ENCODE results near the gene WNT10A. TPM values are rescaled to one million over a fixed set of nuclear protein-coding genes. Genes with fewer than 3 reads are reported as not detected.

WNT10A gene
- total RNA-seq, 1 experiment from 2014 or later: 1.5 TPM

DNA sequence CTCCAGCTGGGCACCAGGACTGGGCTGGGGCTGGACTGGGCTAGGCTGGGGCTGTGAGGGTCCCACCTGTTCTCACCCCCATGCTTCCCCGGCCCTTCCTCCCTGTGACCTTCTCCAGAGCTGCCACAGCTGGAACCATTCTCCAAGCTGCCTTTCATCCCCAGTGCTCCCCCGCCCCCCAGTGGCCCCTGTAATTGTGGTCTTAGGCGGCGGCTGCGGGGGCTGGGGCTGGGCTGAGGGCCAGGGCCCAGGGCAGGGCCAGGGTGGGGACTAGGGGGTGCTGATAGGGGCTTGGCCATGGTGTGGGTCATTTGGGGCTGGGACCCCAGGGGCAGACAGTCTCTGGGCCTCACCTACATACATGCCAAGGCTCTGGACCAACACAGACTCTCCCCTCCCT lies 2.8 kb upstream of the WNT10A start:
- no peaks in the 10 kb centered on the region for H3K79me2 ChIP-seq (ENCODE audit: insufficient read depth, low read length)
- no peaks in the 10 kb centered on the region for H3K27me3 ChIP-seq (ENCODE audit: insufficient read depth, low read length)
- H3K9me3 ChIP-seq (ENCODE audit: control insufficient read depth in 1 of 2, insufficient read depth in 1 of 2, low read depth in 1 of 2, low read length in 2 of 2): no peaks in the 10 kb centered on the region
- no peak overlapping the region for H3K4me3 ChIP-seq (replicated peaks in 1 of 2; ENCODE audit: low read depth in 1 of 2, low read length in 2 of 2)
- RAD21 ChIA-PET (ENCODE audit: low non-redundant PET in 1 of 2, low total read pairs in 2 of 2, uncharacterized antibody in 2 of 2, unreplicated experiment in 2 of 2): interaction anchor here (3.0 to 3.4 kb wide), 2 partner anchors 20 kb away, joined by 30 to 48 read pairs; no protein-coding TSS in a partner anchor
- H3K4me2 ChIP-seq (ENCODE audit: low read length): no peak overlapping the region
- BruUV-seq (replicated peaks): no TSS peak
- no peaks in the 10 kb centered on the region for H3K9me2 ChIP-seq (ENCODE audit: insufficient read depth)
- H2AFZ ChIP-seq (ENCODE audit: low read depth, low read length, poor library complexity, severe bottlenecking): no peak overlapping the region
- H4K20me1 ChIP-seq (ENCODE audit: insufficient read depth): no peaks in the 10 kb centered on the region
- no peaks in the 10 kb centered on the region for H3K36me3 ChIP-seq (ENCODE audit: control insufficient read depth in 1 of 2, insufficient read depth in 2 of 2, low read length in 2 of 2)
- DNase-seq (ENCODE audit: low read depth, low spot score) (no peak), ATAC-seq (no peak)
- peaks cover 8 to 20% of the 10 kb centered on the region in 2 experiments for H3K4me1 ChIP-seq (ENCODE audit: control insufficient read depth in 1 of 2, insufficient read depth in 2 of 2, low read length in 2 of 2)
- CTCF ChIA-PET: interaction anchor here (1.2 to 15.1 kb wide), 3 partner anchors 17 to 124 kb away, joined by 4 to 278 read pairs (median 5); no protein-coding TSS in a partner anchor
- intact Hi-C loops (cut with micrococcal nuclease): loop anchor here (2.0 to 5.0 kb wide), 3 partner anchors 103 to 239 kb away; no protein-coding TSS in a partner anchor
- no peak for TF ChIP-seq JUND (IDR thresholded peaks at IDR 0.05)
- no peak for TF ChIP-seq SP1 (IDR thresholded peaks at IDR 0.05; ENCODE audit: low read depth)
- no peak for TF ChIP-seq EZH2 (IDR thresholded peaks at IDR 0.05)
- no peak overlapping the region for H3K27ac ChIP-seq (ENCODE audit: low read depth, low read length)
- H3K9ac ChIP-seq (ENCODE audit: low read length): no peak overlapping the region
- POLR2A ChIA-PET: interaction anchor here (1.1 kb wide), 1 partner anchor 18 kb away, joined by 3 read pairs; no protein-coding TSS in a partner anchor

DNA sequence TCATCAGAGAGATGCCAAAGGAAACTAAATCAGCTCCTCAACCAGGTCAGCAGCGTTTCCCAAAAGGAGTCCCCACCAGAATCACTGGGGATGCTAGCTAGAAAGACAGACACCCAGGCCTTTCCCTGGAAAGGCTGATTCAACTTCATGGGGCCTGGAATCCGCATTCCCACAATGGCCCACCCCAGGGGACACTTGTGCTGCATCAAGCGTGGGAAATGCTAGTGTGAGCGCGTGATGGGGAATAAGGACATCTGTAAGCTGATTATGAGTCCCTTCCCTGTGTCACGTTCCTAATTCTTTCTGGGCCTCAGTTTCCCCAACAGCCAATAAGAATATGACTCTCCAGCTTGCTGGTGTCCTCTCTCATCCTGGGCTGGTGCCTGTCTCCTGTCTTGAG lies 2.2 kb upstream of the WNT10A start:
- Histone ChIP-seq H3K4me3 (replicated peaks in 1 of 2; ENCODE audit: low read depth in 1 of 2, low read length in 2 of 2) (no peak overlapping the region), H3K4me1 (ENCODE audit: control insufficient read depth in 1 of 2, insufficient read depth in 2 of 2, low read length in 2 of 2) (peaks cover 11 to 24% of the 10 kb centered on the region in 2 experiments), H3K27me3 (ENCODE audit: insufficient read depth, low read length) (no peaks in the 10 kb centered on the region), H3K4me2 (ENCODE audit: low read length) (no peak overlapping the region), H4K20me1 (ENCODE audit: insufficient read depth) (no peaks in the 10 kb centered on the region), H2AFZ (ENCODE audit: low read depth, low read length, poor library complexity, severe bottlenecking) (no peak overlapping the region), H3K36me3 (ENCODE audit: control insufficient read depth in 1 of 2, insufficient read depth in 2 of 2, low read length in 2 of 2) (no peaks in the 10 kb centered on the region), H3K27ac (ENCODE audit: low read depth, low read length) (no peak overlapping the region), H3K79me2 (ENCODE audit: insufficient read depth, low read length) (no peaks in the 10 kb centered on the region), H3K9me2 (ENCODE audit: insufficient read depth) (no peaks in the 10 kb centered on the region), H3K9me3 (ENCODE audit: control insufficient read depth in 1 of 2, insufficient read depth in 1 of 2, low read depth in 1 of 2, low read length in 2 of 2) (no peaks in the 10 kb centered on the region), H3K9ac (ENCODE audit: low read length) (no peak overlapping the region)
- BruUV-seq (replicated peaks): no TSS peak
- CTCF ChIA-PET: interaction anchor here (1.2 to 15.1 kb wide), 3 partner anchors 16 to 124 kb away, joined by 4 to 278 read pairs (median 5); no protein-coding TSS in a partner anchor
- POLR2A ChIA-PET: interaction anchor here (1.1 kb wide), 1 partner anchor 17 kb away, joined by 3 read pairs; no protein-coding TSS in a partner anchor
- no peak for DNase-seq (ENCODE audit: low read depth, low spot score)
- no peak for TF ChIP-seq EZH2phosphoT487 (IDR thresholded peaks at IDR 0.05; ENCODE audit: borderline replicate concordance)
- no peak for TF ChIP-seq YY1 (IDR thresholded peaks at IDR 0.05; ENCODE audit: extremely low read depth, insufficient replicate concordance, low read depth, low read length)
- TF ChIP-seq SP1 (IDR thresholded peaks at IDR 0.05; ENCODE audit: low read depth): no peak
- TF ChIP-seq, protein P1, sequence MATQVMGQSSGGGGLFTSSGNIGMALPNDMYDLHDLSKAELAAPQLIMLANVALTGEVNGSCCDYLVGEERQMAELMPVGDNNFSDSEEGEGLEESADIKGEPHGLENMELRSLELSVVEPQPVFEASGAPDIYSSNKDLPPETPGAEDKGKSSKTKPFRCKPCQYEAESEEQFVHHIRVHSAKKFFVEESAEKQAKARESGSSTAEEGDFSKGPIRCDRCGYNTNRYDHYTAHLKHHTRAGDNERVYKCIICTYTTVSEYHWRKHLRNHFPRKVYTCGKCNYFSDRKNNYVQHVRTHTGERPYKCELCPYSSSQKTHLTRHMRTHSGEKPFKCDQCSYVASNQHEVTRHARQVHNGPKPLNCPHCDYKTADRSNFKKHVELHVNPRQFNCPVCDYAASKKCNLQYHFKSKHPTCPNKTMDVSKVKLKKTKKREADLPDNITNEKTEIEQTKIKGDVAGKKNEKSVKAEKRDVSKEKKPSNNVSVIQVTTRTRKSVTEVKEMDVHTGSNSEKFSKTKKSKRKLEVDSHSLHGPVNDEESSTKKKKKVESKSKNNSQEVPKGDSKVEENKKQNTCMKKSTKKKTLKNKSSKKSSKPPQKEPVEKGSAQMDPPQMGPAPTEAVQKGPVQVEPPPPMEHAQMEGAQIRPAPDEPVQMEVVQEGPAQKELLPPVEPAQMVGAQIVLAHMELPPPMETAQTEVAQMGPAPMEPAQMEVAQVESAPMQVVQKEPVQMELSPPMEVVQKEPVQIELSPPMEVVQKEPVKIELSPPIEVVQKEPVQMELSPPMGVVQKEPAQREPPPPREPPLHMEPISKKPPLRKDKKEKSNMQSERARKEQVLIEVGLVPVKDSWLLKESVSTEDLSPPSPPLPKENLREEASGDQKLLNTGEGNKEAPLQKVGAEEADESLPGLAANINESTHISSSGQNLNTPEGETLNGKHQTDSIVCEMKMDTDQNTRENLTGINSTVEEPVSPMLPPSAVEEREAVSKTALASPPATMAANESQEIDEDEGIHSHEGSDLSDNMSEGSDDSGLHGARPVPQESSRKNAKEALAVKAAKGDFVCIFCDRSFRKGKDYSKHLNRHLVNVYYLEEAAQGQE (IDR thresholded peaks at IDR 0.05; ENCODE audit: low read depth): no peak
- no peak for TF ChIP-seq CBX3 (IDR thresholded peaks at IDR 0.05; ENCODE audit: low read depth)
- TF ChIP-seq, protein P2, sequence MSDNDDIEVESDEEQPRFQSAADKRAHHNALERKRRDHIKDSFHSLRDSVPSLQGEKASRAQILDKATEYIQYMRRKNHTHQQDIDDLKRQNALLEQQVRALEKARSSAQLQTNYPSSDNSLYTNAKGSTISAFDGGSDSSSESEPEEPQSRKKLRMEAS (IDR thresholded peaks at IDR 0.05): no peak
- TF ChIP-seq TCF7L2 (IDR thresholded peaks at IDR 0.05; ENCODE audit: borderline replicate concordance, extremely low read depth, insufficient read depth, insufficient read length): no peak
- no peak for TF ChIP-seq RAD21 (IDR thresholded peaks at IDR 0.05; ENCODE audit: low read depth)
- TF ChIP-seq POLR2AphosphoS5 (IDR thresholded peaks at IDR 0.05; ENCODE audit: low read depth, low read length): no peak
- no peak for TF ChIP-seq SIN3A (IDR thresholded peaks at IDR 0.05; ENCODE audit: low read depth)
- no peak for TF ChIP-seq POLR2A (IDR thresholded peaks at IDR 0.05; ENCODE audit: borderline replicate concordance, extremely low read depth, insufficient read depth, insufficient read length)
- TF ChIP-seq, protein P3, sequence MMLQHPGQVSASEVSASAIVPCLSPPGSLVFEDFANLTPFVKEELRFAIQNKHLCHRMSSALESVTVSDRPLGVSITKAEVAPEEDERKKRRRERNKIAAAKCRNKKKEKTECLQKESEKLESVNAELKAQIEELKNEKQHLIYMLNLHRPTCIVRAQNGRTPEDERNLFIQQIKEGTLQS (IDR thresholded peaks at IDR 0.05): no peak
- no peak for TF ChIP-seq ELF1 (IDR thresholded peaks at IDR 0.05; ENCODE audit: borderline replicate concordance, low read depth)
- no peak for TF ChIP-seq FOSL1 (IDR thresholded peaks at IDR 0.05; ENCODE audit: low read depth)
- no peak for TF ChIP-seq JUND (IDR thresholded peaks at IDR 0.05)
- no peak for TF ChIP-seq EGR1 (IDR thresholded peaks at IDR 0.05; ENCODE audit: low read depth)
- no peak for ATAC-seq
- intact Hi-C loops (cut with micrococcal nuclease): loop anchor here (5.0 kb wide), 1 partner anchor 239 kb away; no protein-coding TSS in a partner anchor
- RAD21 ChIA-PET (ENCODE audit: low non-redundant PET in 1 of 2, low total read pairs in 2 of 2, uncharacterized antibody in 2 of 2, unreplicated experiment in 2 of 2): interaction anchor here (3.0 to 3.4 kb wide), 2 partner anchors 19 to 20 kb away, joined by 30 to 48 read pairs; no protein-coding TSS in a partner anchor
